ENCODE results near the gene MAML1.

Gene MAML1

DNA sequence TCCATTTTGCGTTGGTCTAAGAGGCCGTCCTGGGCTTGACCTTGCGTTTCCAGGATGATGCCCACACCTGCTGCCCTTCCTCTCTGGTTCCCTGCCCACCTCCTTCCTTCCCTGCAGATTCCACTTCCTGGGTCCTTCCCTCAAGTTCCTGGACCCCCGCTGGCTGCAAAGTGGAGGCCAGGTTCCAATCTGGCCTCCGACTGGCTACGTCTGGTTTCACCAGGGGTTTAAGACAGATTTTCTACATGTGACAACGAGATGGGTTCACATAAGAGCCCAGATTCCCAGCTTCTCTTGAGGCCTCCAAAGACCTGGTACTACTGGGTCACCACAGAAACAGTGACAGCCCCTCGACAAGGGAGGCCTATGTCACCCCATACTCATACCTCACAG, 71.9 kb downstream of the MAML1 start:
- no peak for DNase-seq (ENCODE audit: low read depth)

- no peak for DNase-seq (ENCODE audit: low read depth)
Observed at GRCh38 chr5:179805070-179805528, 72.5 kb downstream of the MAML1 start.

DNA sequence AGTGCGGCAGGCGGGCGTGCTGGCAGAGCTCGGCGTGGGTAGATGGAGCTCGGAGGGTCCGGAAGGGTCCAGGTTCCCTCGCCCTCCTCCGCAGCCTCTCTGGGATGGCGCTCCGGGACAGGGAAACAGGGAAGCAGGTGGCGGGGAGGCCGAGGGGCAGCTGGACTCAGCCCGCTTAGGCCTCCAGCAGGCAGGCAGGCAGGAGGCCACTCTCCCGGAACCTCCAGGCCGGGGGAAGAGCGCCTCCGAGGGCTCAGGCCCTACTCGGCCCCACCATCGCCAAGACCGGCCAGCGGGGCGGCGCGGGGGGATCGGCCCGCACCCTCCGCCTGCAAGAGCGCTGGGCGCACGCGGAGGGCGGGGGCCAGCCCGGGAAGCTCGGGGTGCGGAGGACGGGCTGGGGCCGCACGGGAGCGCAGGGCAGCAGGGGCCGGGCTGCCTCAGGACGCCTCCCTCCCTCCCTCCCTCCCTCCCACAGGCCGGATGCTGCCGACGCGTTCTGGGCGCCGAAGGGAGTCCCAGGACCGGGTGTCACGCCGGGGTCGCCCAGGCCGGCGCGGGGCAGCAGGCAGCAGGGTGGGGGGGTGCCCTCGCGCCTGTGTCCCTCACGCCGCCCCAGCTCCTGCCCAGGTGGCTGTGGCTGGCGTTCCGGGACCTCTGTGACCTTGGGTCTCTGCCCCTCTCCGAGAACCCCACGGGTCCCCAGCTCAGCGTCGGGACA, 73.1 kb downstream of the MAML1 start:
- DNase-seq (ENCODE audit: low read depth): peak; percentile 55

DNA sequence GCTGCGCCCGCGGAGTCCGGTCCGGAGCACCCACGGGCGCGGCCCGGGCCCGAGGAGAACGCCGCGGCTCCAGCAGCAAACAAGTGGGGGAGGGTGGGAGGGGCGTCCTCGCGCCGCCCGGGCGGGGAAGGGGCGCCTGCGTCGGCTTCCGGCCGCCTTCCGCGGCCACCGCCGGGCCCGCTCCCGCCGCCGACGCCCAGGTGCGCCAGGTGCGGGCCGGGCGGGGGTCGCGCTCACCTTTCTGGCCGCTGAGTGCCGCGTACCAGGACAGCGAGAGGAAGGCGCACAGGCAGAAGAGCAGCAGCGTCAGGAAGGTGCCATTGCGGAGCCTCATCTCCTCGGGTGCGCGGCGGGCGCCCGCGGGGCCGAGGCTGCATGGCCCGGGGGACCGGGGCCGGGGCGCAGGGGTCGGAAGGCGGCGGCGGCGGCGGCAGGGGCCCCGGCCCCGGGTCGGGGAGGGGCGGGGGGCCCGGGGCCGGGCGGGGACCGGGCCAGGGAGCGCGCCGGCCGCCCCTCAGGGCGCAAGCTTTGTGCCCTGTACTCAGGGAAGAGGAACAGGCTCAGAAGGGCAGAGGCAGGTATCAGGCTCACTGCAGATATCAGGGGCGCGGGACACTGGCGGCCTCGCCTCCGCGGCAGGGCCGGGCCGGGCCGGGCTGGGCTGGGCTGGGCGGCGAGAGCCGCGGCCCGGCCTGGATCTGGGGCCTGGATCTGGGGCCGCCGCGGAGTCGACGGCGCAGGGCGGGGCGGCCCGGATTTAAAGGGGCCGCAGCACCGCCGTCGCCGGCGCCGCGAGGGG, 73.8 kb downstream of the MAML1 start, which contains the start of gene MGAT4B:
Gene MGAT4B, minus strand, starts transcription at position 617 of the 799 bp plus-strand sequence. Its CDS starts 283 bp downstream, at position 334.
- peak; percentile 83 for DNase-seq (ENCODE audit: low read depth)

- no peak for DNase-seq (ENCODE audit: low read depth)
Observed at GRCh38 chr5:179812135-179812825, 79.7 kb downstream of the MAML1 start.

GRCh38 chr5:179812997-179813607, 80.5 kb downstream of the MAML1 start:
- no peak for DNase-seq (ENCODE audit: low read depth)

GRCh38 chr5:179814090-179814489, 81.5 kb downstream of the MAML1 start:
- no peak for DNase-seq (ENCODE audit: low read depth)

DNA sequence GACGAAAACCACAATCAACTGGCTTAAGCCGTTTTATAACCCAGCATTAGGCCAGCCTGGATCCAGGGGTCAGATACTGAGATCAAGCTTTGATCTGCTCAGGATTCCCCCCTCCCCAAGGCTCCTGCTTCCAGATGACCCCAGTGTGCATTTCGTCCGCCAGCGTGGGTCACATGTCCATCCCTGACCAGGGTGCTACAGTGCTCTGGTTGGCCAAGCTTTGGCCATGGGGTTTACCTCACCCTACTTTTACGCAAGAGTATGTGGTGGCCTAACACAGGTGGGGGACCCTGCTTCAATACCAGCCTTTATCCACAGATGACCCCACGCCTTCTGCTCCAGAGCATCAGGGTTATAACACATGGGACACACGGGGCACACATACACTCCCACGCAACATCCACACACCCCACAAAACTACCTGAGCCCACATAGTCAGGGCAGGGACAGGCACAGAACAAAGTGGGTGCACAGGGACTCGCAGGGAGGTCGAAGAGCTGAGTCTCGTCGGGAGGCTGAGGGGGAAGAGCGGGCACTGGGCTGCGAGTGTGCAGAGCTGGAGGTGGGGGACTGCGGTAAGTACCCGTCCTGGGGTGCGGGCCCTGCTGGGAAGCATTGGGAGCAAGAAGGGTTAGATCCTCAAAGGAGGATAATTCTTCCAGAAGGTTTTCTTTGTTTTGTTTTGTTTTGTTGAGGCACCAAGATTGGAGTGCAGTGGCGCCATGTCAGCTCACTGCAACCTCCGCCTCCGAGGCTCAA, 83.0 kb downstream of the MAML1 start:
- no peak for DNase-seq (ENCODE audit: low read depth)

DNA sequence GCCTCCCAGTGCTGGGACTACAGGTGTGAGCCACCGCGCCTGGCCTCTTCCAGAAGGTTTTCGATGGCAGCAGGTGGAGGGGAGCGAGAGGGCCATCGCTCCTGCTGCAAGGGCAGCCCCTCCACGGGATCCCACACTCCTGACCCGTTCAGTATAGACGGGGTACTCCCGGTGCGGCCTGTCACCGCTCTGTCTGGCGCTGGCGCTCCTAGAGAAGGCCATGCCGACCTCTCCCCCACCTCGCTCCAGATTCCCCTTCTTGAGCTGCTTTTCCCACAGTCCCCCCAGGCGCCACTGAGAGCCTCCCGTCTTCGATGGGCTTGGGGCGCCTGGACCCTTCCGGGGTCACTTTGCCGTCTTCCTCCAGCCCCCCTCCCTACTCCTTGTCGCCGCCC, 83.8 kb downstream of the MAML1 start:
- no peak for DNase-seq (ENCODE audit: low read depth)

DNA sequence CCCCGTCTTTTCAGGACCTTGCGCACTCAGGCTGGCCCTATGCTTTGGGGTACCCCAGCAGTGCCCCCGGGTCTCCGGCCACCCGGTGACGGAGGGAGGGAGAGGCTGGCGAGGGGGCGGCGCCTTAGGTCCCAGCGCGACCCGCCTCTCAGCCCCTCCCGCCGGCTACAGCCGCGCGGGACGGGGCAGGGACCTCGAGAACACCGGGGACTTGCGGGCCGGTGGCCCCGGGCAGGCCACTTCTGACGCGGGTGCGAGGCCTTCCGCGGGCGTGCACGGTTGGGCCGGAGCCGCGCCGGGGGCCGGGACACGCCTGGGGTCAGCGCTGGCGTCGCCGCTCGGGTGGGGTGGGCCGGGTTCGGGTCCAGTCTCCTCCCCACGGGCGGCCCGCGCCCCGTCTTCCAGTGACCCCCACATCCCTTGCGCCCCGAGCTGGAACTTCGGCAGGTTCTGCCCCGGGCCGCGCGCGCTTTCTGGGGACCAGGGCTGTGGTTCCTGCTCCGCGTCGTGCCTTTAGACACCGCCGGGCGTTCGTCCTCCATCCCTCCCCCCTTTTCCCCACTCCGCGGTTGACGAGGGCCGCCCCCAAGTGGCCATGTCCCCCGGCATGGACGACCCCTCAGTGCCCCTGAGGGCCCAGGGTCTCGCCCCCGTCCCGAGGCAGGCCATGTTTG, 84.3 kb downstream of the MAML1 start:
- no peak for DNase-seq (ENCODE audit: low read depth)

- no peak for DNase-seq (ENCODE audit: low read depth)
Observed at GRCh38 chr5:179817470-179817840, 84.8 kb downstream of the MAML1 start.

- DNase-seq (ENCODE audit: low read depth): no peak
Observed at GRCh38 chr5:179817890-179818745, 85.5 kb downstream of the MAML1 start.

GRCh38 chr5:179818746-179819295, 86.2 kb downstream of the MAML1 start:
- peak; percentile 97 for DNase-seq (ENCODE audit: low read depth)

- peak; percentile 80 for DNase-seq (ENCODE audit: low read depth)
Observed at GRCh38 chr5:179819296-179820126, 86.9 kb downstream of the MAML1 start.

DNA sequence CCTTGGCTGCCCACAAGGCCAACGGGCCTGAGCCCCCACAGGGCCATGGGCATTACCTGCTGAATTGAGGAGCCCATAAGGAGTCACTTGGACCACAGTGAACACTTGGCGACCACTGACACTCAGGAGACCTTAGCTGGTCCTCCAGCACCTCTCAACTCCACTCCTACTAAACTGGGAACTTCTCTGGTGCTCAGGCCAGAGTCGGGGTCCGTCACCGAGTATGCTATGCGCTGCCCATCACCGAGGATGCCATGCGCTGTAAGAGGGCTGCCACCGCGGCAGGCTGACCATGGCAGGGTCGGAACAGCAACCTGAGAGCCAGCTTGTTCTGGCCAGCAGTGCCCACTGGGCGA, 87.5 kb downstream of the MAML1 start:
- no peak for DNase-seq (ENCODE audit: low read depth)

DNA sequence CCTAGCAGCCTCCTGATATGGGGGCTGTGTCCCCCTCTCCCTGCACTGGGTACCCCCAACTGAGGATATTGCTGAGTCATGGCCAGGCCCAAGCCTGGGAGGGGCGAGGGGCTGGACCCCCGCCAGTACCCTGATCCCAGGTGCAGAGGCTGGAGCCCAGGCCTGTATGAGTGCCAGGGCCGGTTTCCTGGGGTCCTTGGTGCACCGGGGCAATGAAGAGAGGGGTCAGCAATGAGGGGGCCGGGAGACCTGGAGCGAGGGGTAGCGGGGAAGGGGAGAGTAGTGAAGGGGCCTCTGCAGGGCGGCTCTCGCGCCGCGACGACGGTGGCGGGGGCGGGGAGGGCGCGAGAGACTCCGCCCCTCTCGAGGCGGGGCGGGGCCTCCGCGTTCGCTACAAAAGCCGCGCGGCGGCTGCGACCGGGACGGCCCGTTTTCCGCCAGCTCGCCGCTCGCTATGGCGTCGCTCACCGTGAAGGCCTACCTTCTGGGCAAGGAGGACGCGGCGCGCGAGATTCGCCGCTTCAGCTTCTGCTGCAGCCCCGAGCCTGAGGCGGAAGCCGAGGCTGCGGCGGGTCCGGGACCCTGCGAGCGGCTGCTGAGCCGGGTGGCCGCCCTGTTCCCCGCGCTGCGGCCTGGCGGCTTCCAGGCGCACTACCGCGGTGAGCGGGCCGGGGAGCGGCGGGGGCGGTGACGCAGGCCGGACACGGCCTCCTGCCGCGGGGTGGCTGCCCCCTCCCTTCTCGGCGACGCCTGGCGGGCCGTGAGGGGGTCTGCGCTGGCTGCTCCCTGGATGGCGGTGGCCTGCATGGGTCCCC, 88.1 kb downstream of the MAML1 start, which contains the start of gene SQSTM1:
Gene SQSTM1, plus strand, starts transcription at position 423 of the 815 bp plus-strand sequence. Its CDS starts 32 bp downstream, at position 455.
- DNase-seq (ENCODE audit: low read depth): peak; percentile 74

- DNase-seq (ENCODE audit: low read depth): peak; percentile 93
Observed at GRCh38 chr5:179821298-179822058, 88.9 kb downstream of the MAML1 start.

All from iris pigment epithelial cell (primary cell).